B cell (primary cell): ENCODE data around the gene FAXC.

Source experiments
- EZH2 ChIP-seq: IDR thresholded peaks from 2 replicates; pipeline ENCODE4 v1.6.1; 2012; ENCODE audit warnings: borderline replicate concordance, low read depth, mild to moderate bottlenecking, moderate library complexity, low read length; ENCODE audit not compliant: insufficient read depth, poor library complexity, severe bottlenecking
- TF ChIP-seq, protein P1 (sequence below): fragments of 200-600 bp; IDR thresholded peaks from one replicate; pipeline ENCODE4 v1.8.0; 2022; ENCODE audit warnings: antibody characterized with exemption, mild to moderate bottlenecking

DNA sequence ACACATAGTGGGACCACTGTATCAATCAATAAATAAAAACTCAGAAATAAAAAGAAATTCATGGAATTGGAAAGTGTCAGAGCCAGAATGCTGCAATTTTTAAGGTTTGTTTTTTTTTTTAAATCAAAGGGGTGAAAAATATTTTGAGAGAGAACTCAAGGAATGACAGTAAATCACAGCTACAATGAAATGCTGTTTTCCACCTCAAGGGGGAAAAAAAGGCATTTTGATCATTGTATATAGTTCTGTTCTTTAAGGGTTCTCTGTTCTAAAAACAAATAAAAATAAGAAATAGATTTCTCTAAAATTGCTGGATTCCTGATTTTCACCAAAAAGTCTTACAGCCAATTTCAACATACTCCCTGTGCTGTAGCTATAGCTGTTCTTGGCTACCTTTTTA is 24.5 kb downstream of the FAXC start:
- TF ChIP-seq, protein P1, sequence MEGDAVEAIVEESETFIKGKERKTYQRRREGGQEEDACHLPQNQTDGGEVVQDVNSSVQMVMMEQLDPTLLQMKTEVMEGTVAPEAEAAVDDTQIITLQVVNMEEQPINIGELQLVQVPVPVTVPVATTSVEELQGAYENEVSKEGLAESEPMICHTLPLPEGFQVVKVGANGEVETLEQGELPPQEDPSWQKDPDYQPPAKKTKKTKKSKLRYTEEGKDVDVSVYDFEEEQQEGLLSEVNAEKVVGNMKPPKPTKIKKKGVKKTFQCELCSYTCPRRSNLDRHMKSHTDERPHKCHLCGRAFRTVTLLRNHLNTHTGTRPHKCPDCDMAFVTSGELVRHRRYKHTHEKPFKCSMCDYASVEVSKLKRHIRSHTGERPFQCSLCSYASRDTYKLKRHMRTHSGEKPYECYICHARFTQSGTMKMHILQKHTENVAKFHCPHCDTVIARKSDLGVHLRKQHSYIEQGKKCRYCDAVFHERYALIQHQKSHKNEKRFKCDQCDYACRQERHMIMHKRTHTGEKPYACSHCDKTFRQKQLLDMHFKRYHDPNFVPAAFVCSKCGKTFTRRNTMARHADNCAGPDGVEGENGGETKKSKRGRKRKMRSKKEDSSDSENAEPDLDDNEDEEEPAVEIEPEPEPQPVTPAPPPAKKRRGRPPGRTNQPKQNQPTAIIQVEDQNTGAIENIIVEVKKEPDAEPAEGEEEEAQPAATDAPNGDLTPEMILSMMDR: no peak
- TF ChIP-seq EZH2: no peak
